Measurements from ENCODE around the gene GRIA3.
"Not testable (repeated sequence)": the region's sequence is repeated elsewhere in the genome, so short reads cannot be mapped to it uniquely, and the experiment has no call there.

DNA sequence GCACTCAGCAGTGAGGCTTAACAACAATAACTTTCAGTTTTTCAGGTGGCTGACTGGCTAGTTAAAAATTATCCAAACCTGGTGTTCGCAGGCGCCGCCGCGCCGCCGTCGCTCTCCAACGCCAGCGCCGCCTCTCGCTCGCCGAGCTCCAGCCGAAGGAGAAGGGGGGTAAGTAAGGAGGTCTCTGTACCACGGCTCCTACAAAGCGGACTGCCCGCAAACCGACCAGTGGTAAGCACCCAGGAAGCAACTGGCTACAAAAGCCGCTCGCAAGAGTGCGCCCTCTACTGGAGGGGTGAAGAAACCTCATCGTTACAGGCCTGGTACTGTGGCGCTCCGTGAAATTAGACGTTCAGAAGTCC, 330.2 kb downstream of the GRIA3 start:
- TF ChIP-seq, protein P1, sequence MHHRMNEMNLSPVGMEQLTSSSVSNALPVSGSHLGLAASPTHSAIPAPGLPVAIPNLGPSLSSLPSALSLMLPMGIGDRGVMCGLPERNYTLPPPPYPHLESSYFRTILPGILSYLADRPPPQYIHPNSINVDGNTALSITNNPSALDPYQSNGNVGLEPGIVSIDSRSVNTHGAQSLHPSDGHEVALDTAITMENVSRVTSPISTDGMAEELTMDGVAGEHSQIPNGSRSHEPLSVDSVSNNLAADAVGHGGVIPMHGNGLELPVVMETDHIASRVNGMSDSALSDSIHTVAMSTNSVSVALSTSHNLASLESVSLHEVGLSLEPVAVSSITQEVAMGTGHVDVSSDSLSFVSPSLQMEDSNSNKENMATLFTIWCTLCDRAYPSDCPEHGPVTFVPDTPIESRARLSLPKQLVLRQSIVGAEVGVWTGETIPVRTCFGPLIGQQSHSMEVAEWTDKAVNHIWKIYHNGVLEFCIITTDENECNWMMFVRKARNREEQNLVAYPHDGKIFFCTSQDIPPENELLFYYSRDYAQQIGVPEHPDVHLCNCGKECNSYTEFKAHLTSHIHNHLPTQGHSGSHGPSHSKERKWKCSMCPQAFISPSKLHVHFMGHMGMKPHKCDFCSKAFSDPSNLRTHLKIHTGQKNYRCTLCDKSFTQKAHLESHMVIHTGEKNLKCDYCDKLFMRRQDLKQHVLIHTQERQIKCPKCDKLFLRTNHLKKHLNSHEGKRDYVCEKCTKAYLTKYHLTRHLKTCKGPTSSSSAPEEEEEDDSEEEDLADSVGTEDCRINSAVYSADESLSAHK (tag by site-specific recombination; IDR thresholded peaks at IDR 0.05), result not testable (repeated sequence)
- TF ChIP-seq TCF7L2 (IDR thresholded peaks at IDR 0.05; ENCODE audit: borderline replicate concordance, low read depth, low read length); ZNF701 (tag by site-specific recombination; IDR thresholded peaks at IDR 0.05): not testable (repeated sequence)
